Esophagus muscularis mucosa (tissue), 4 donors: ENCODE data around the gene DCDC2. TPM values are rescaled to one million over a fixed set of nuclear protein-coding genes. Genes with fewer than 3 reads are reported as not detected.
A peak's percentile ranks its signal among the peaks of the same experiment; 100 is the strongest.
"Not testable (repeated sequence)": the region's sequence is repeated elsewhere in the genome, so short reads cannot be mapped to it uniquely, and the experiment has no call there.

Source experiments
- DNase-seq: peaks from one replicate; pipeline ENCODE4 v3.0.0-alpha.2; 2017; ENCODE audit errors: extremely low spot score
- H3K27ac ChIP-seq, 4 donors: fragments of 200-600 bp; sonication (generic); replicated peaks in 1 of 4; 1 replicate in 3 of 4; 2 replicates in 1 of 4; pipeline ENCODE4 v1.5.1; 2016 to 2019; ENCODE audit warnings: mild to moderate bottlenecking in 1 of 4
- H3K27me3 ChIP-seq, 4 donors: fragments of 200-600 bp; sonication (generic); one replicate each; pipeline versions ENCODE4 v1.5.1 to v1.6.0; 2016 to 2019
- H3K36me3 ChIP-seq, 4 donors: fragments of 200-600 bp; sonication (generic); one replicate each; pipeline ENCODE4 v1.5.1; 2016 to 2019
- H3K4me1 ChIP-seq, 4 donors: fragments of 200-600 bp; sonication (generic); one replicate each; pipeline ENCODE4 v1.5.1; 2016 to 2019
- H3K4me3 ChIP-seq, 4 donors: fragments of 200-600 bp; sonication (generic); 1 replicate in 2 of 4; 2 replicates in 2 of 4; pipeline ENCODE4 v1.5.1; 2016 to 2019; ENCODE audit warnings: mild to moderate bottlenecking in 4 of 4, moderate library complexity in 1 of 4
- H3K9me3 ChIP-seq, 4 donors: fragments of 200-600 bp; sonication (generic); 1 replicate in 3 of 4; 2 replicates in 1 of 4; pipeline ENCODE4 v1.5.1; 2016 to 2019
- EP300 ChIP-seq: sonication (generic); formaldehyde crosslinking; IDR thresholded peaks from one replicate; pipeline ENCODE4 v1.6.1; 2017; ENCODE audit warnings: antibody characterized with exemption
- POLR2A ChIP-seq: fragments of 450-650 bp; IDR thresholded peaks from one replicate; pipeline ENCODE4 v1.6.1; 2017; ENCODE audit warnings: antibody characterized with exemption, moderate library complexity, mild to moderate bottlenecking, low read depth
- POLR2AphosphoS5 ChIP-seq, 2 donors: sonication (generic); formaldehyde crosslinking; IDR thresholded peaks; one replicate each; pipeline ENCODE4 v1.6.1; 2017; ENCODE audit warnings: antibody characterized with exemption in 2 of 2
- WGBS: methylation state at CpG from one replicate; pipeline ENCODE4 v1.1.5; 2018; 5-methylcytosine and 5-hydroxymethylcytosine counted together
- intact Hi-C: fragments of 100-400 bp; cut with DNase I; formaldehyde crosslinking; loops from one replicate; pipeline ENCODE4 v1.15.1; 2023
- total RNA-seq, 4 donors: library from RNA; depleted of rRNA; stranded (reverse); fragments of >200 nt; gene quantifications; one replicate each; pipeline versions ENCODE4 v1.1.0 to v1.2.1, GENCODE V29; 2016
- TF ChIP-seq, protein P1 (sequence below), 3 experiments: fragments of 200-600 bp in 2 of 3; fragments of 450-650 bp in 1 of 3; sonication (generic) in 2 of 3; IDR thresholded peaks; one replicate each; pipeline ENCODE4 v1.5.1; 2017 to 2019; ENCODE audit warnings: antibody characterized with exemption in 3 of 3, mild to moderate bottlenecking in 2 of 3, moderate library complexity in 1 of 3

The DCDC2 gene
- total RNA-seq, 4 donors from 2014 or later, result not detected

DNA sequence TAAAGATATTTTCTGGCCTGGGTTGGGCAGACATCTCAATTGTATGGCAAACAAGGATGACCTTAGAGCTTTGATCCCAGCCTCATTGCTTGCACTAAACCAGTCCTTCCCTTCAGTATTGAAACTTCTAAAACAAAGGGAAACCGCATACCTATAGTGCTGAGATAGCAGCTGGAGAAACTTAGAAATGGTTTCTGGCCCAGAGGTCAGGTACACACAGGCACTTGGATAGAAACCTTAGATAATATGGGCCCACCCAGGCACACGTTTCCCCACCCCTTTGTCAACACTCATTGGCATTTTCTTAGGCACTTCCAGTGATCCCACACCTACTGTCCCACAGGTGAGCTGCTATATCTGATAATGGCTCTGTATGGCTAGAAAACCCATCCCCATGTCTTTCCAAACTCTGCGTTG, 209.7 kb downstream of the DCDC2 start:
- WGBS, result 83% methylated on average over 3 of the region's 3 CpGs
- Histone ChIP-seq H3K4me3 (no peak overlapping the region), H3K27ac (no peak overlapping the region), H3K36me3 (no peaks in the 10 kb centered on the region), H3K27me3 (no peaks in the 10 kb centered on the region), H3K4me1 (no peaks in the 10 kb centered on the region), H3K9me3 (no peaks in the 10 kb centered on the region)
- intact Hi-C loops, result no loop called here
- no peak for TF ChIP-seq EP300
- TF ChIP-seq, protein P1, sequence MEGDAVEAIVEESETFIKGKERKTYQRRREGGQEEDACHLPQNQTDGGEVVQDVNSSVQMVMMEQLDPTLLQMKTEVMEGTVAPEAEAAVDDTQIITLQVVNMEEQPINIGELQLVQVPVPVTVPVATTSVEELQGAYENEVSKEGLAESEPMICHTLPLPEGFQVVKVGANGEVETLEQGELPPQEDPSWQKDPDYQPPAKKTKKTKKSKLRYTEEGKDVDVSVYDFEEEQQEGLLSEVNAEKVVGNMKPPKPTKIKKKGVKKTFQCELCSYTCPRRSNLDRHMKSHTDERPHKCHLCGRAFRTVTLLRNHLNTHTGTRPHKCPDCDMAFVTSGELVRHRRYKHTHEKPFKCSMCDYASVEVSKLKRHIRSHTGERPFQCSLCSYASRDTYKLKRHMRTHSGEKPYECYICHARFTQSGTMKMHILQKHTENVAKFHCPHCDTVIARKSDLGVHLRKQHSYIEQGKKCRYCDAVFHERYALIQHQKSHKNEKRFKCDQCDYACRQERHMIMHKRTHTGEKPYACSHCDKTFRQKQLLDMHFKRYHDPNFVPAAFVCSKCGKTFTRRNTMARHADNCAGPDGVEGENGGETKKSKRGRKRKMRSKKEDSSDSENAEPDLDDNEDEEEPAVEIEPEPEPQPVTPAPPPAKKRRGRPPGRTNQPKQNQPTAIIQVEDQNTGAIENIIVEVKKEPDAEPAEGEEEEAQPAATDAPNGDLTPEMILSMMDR (IDR thresholded peaks at IDR 0.05), result no peak
- DNase-seq, result no peak

DNA sequence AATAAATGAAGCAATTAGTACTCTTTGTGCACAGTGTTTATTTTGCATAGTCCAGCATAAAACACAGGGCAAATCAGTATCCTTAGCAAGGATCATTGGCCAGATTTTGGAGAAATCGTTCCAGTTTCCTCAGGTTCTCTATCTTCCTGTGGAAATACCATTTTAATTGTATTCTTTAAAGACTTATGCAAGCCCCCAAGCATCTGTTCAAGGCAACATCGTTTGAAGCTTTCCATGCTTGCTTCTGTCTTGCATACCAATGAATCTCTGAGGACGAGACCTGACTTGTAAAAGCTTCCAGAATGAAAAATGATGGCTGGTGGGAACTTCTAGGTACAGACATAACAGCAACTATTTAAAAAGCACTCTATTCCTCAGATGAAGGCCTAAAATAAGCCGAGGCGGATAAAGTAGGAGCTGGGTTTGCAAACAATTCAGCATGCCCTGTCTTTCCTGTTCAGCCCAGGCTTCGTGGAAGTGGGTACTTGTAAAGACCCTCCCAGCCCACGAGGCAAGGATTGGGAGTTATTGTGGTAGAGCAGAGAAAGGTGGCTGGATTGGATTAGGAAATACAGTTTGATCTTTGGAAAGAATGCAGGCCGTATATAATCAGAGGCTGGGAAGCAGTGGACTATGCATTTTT, 210.2 kb downstream of the DCDC2 start:
- Histone ChIP-seq H3K4me3 (no peak overlapping the region), H3K9me3 (no peaks in the 10 kb centered on the region), H3K36me3 (no peaks in the 10 kb centered on the region), H3K4me1 (no peaks in the 10 kb centered on the region), H3K27ac (no peak overlapping the region), H3K27me3 (no peaks in the 10 kb centered on the region)
- intact Hi-C loops, result no loop called here
- DNase-seq, result no peak
- 35% methylated on average over 8 of the region's 8 CpGs for WGBS
- TF ChIP-seq POLR2AphosphoS5 (IDR thresholded peaks at IDR 0.05), result no peak
- TF ChIP-seq POLR2A, result no peak
- no peak for TF ChIP-seq EP300
- TF ChIP-seq, protein P1 (IDR thresholded peaks at IDR 0.05), result no peak

DNA sequence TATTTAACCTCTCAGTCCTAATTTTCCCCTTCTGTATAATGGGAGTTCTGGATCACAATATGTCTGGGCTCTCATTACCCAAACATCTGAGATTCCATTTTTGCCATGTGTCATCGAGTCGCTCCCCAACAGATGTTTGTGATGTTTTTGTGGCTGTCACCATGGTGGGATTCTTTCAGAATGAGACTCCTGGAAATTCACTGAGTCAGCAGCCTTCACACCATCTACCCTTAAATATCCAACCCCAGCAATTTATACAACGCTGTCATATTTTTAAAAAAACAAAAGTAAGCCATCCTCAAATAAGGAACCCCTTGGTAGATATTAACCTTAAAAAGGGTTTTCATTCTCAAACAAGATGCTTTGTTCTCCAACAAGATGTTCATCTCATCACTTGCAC, 211.0 kb downstream of the DCDC2 start:
- no peak for DNase-seq
- Histone ChIP-seq H3K36me3 (no peaks in the 10 kb centered on the region), H3K4me1 (no peaks in the 10 kb centered on the region), H3K27ac (no peak overlapping the region), H3K27me3 (no peaks in the 10 kb centered on the region), H3K4me3 (no peak overlapping the region), H3K9me3 (no peaks in the 10 kb centered on the region)
- TF ChIP-seq POLR2AphosphoS5 (IDR thresholded peaks at IDR 0.05) (no peak), POLR2A (no peak), EP300 (no peak)
- TF ChIP-seq, protein P1 (IDR thresholded peaks at IDR 0.05), result no peak
- WGBS, result 92% methylated on average over 3 of the region's 3 CpGs
- intact Hi-C loops, result no loop called here

DNA sequence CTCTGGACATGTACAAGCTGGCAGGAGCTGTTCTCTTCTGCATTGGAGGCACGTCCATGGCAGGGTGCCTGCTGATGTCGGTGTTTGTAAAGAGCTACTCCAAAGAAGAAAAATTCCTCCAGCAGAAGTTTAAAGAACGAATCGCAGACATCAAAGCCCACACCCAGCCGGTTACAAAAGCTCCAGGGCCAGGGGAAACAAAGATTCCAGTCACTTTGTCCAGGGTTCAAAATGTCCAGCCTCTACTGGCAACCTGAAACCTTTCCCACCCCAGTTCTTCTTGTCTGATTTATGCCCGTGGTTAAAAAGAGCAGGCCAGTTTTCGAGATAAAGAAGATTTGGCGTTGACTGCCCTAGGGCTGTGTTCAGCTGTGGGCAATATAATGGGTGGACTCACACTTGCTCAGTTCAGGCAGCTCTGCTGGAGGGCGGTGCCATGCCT, 212.1 kb downstream of the DCDC2 start:
- DNase-seq, result peak; percentile 19
- no peak overlapping the region for H3K27ac ChIP-seq
- H3K4me3 ChIP-seq, result no peak overlapping the region
- TF ChIP-seq POLR2AphosphoS5 (IDR thresholded peaks at IDR 0.05), result no peak
- no peak for TF ChIP-seq EP300
- TF ChIP-seq POLR2A, result no peak
- TF ChIP-seq, protein P1 (IDR thresholded peaks at IDR 0.05), result no peak
- no peaks in the 10 kb centered on the region for H3K9me3 ChIP-seq
- H3K4me1 ChIP-seq, result no peaks in the 10 kb centered on the region
- 68% methylated on average over 9 of the region's 9 CpGs for WGBS
- intact Hi-C loops, result no loop called here
- no peaks in the 10 kb centered on the region for H3K27me3 ChIP-seq
- H3K36me3 ChIP-seq, result no peaks in the 10 kb centered on the region

DNA sequence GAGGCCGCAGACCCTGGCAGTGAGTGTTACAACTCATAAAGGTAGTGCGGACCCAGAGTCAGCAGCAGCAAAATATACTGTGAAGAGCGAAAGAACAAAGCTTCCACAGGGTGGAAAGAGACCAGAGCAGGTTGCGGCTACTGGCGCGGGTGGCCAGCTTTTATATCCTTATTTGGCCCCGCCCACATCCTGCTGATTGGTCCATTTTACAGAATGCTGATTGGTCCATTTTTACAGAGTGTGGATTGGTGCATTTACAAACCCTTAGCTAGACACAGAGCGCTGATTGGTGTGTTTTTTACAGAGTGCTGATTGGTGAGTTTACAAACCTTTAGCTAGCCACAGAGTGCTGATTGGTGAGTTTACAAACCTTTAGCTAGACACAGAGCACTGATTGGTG, 215.1 kb downstream of the DCDC2 start:
- H3K27ac ChIP-seq, intact Hi-C loops, H3K27me3 ChIP-seq, H3K9me3 ChIP-seq, H3K36me3 ChIP-seq, H3K4me3 ChIP-seq, DNase-seq, H3K4me1 ChIP-seq: not testable (repeated sequence)
- 95% methylated on average over 8 of the region's 8 CpGs for WGBS
